Type B pancreatic cell (in vitro differentiated cells): ENCODE data around the gene SCAND1. TPM values are rescaled to one million over a fixed set of nuclear protein-coding genes. Genes with fewer than 3 reads are reported as not detected.

Experiments
- DNase-seq: peaks from one replicate; pipeline ENCODE4 v3.0.0; 2021; ENCODE audit warnings: mixed read lengths; ENCODE audit not compliant: unreplicated experiment; ENCODE audit errors: extremely low spot score
- H3K27ac Mint-ChIP-seq: 2 replicates; pipeline ENCODE4 v1.8.0; 2021; ENCODE audit warnings: mild to moderate bottlenecking, mixed read lengths
- H3K27me3 Mint-ChIP-seq: 2 replicates; pipeline ENCODE4 v1.8.0; 2021; ENCODE audit warnings: mixed read lengths
- H3K36me3 Mint-ChIP-seq: 2 replicates; pipeline ENCODE4 v1.8.0; 2021; ENCODE audit warnings: mixed read lengths
- H3K4me1 Mint-ChIP-seq: one replicate; pipeline ENCODE4 v1.8.0; 2021; ENCODE audit warnings: mixed read lengths; ENCODE audit not compliant: unreplicated experiment
- H3K4me3 Mint-ChIP-seq: 2 replicates; pipeline ENCODE4 v1.8.0; 2021; ENCODE audit warnings: mild to moderate bottlenecking, mixed read lengths
- H3K9me3 Mint-ChIP-seq: 2 replicates; pipeline ENCODE4 v1.8.0; 2021; ENCODE audit warnings: mixed read lengths
- total RNA-seq: library from RNA; stranded (reverse); gene quantifications from 2 replicates; pipeline ENCODE4 v1.2.1, GENCODE V29; 2021; ENCODE audit warnings: low replicate concordance
- TF ChIP-seq, protein P1 (sequence below): fragments of 200-600 bp; sonication (generic); conservative IDR thresholded peaks from 2 replicates; pipeline ENCODE4 v1.5.0; 2021; ENCODE audit warnings: antibody characterized with exemption, mild to moderate bottlenecking

Gene SCAND1
- total RNA-seq, 1 donor from 2014 or later, result 71.6 TPM

DNA sequence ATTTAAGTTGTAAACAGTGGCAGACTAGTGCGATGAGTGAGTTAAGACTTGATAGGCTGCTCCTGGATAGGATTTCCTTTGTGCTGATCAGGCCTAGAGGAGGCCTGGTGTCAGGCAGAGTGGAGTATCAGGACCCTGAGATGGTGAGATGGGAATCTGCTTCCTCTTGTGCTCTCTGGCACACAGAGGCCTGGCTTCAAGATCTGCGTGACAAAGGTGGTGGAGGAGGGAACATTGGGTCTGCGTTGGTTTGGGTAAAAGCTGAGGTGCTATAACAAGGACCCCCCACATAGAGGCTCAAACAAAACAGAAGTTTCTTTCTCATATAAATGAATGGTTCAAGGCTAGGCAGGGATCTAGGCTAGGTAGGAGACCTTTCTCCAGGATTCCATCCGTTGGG, 20.3 kb downstream of the SCAND1 start:
- H3K4me3 Mint-ChIP-seq, result no peak overlapping the region
- TF ChIP-seq, protein P1, sequence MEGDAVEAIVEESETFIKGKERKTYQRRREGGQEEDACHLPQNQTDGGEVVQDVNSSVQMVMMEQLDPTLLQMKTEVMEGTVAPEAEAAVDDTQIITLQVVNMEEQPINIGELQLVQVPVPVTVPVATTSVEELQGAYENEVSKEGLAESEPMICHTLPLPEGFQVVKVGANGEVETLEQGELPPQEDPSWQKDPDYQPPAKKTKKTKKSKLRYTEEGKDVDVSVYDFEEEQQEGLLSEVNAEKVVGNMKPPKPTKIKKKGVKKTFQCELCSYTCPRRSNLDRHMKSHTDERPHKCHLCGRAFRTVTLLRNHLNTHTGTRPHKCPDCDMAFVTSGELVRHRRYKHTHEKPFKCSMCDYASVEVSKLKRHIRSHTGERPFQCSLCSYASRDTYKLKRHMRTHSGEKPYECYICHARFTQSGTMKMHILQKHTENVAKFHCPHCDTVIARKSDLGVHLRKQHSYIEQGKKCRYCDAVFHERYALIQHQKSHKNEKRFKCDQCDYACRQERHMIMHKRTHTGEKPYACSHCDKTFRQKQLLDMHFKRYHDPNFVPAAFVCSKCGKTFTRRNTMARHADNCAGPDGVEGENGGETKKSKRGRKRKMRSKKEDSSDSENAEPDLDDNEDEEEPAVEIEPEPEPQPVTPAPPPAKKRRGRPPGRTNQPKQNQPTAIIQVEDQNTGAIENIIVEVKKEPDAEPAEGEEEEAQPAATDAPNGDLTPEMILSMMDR, result no peak
- no peak overlapping the region for H3K27ac Mint-ChIP-seq
- H3K9me3 Mint-ChIP-seq, result no peaks in the 10 kb centered on the region
- H3K36me3 Mint-ChIP-seq, result peaks cover 30% of the 10 kb centered on the region
- DNase-seq, result no peak
- no peaks in the 10 kb centered on the region for H3K4me1 Mint-ChIP-seq
- no peaks in the 10 kb centered on the region for H3K27me3 Mint-ChIP-seq

GRCh38 chr20:35929301-35929700, 25.0 kb downstream of the SCAND1 start:
- no peaks in the 10 kb centered on the region for H3K9me3 Mint-ChIP-seq
- H3K4me1 Mint-ChIP-seq, result no peaks in the 10 kb centered on the region
- H3K36me3 Mint-ChIP-seq, result peaks cover 39% of the 10 kb centered on the region
- H3K4me3 Mint-ChIP-seq, result no peak overlapping the region
- TF ChIP-seq, protein P1, result no peak
- H3K27me3 Mint-ChIP-seq, result no peaks in the 10 kb centered on the region
- DNase-seq, result no peak
- H3K27ac Mint-ChIP-seq, result no peak overlapping the region

- Mint-ChIP-seq H3K9me3 (no peaks in the 10 kb centered on the region), H3K4me1 (no peaks in the 10 kb centered on the region), H3K27ac (no peak overlapping the region), H3K4me3 (no peak overlapping the region), H3K36me3 (peaks cover 12% of the 10 kb centered on the region), H3K27me3 (no peaks in the 10 kb centered on the region)
- DNase-seq, result no peak
- TF ChIP-seq, protein P1, result no peak
Measured at GRCh38 chr20:35920523-35920922, 33.8 kb downstream of the SCAND1 start.

GRCh38 chr20:35918021-35918420, 36.3 kb downstream of the SCAND1 start:
- TF ChIP-seq, protein P1, result no peak
- no peaks in the 10 kb centered on the region for H3K9me3 Mint-ChIP-seq
- no peak overlapping the region for H3K4me3 Mint-ChIP-seq
- H3K36me3 Mint-ChIP-seq, result peaks cover 13% of the 10 kb centered on the region
- no peak for DNase-seq
- H3K4me1 Mint-ChIP-seq, result no peaks in the 10 kb centered on the region
- H3K27me3 Mint-ChIP-seq, result no peaks in the 10 kb centered on the region
- no peak overlapping the region for H3K27ac Mint-ChIP-seq

DNA sequence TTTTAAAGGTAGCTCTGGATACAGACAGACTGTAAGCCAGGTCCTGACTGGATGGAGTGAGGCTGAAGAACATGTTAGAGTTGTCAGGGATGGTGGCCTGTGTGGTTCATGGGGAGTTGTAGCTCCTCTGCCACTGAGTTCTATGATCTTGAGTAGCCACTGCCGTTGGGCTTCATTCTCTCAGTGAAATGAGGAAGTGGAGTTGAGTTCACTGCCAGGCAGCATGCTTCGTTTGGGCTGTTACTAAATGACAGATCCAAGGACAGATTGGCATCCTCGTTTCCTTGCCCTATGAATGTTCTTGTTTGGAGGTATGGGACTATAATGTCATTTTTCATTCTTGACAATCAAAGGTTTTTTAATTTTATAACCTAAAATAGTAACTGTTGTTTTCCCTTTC, 37.2 kb downstream of the SCAND1 start:
- no peak overlapping the region for H3K4me3 Mint-ChIP-seq
- DNase-seq, result no peak
- peaks cover 15% of the 10 kb centered on the region for H3K36me3 Mint-ChIP-seq
- TF ChIP-seq, protein P1, result no peak
- no peak overlapping the region for H3K27ac Mint-ChIP-seq
- H3K9me3 Mint-ChIP-seq, result no peaks in the 10 kb centered on the region
- H3K27me3 Mint-ChIP-seq, result no peaks in the 10 kb centered on the region
- H3K4me1 Mint-ChIP-seq, result no peaks in the 10 kb centered on the region

DNA sequence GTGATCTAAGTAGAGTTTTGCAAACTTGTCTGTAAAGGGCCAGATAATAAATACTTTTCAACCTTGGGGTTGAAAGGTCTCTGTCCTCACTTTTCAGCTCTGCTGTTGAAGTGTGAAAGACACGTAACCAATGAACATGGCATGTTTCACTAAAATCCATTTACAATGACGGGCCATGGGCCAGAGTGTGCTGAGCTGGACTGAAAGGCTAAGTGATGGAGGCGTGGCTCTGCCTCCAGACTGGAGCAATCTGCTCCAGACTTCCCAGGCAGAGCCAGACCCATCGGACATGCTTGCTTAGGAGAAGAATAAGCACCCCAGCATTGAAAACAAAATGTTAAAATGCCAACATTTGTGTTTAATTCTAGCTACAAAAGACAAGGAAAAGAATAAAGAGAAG, 41.4 kb downstream of the SCAND1 start:
- TF ChIP-seq, protein P1, result no peak
- peaks cover 25% of the 10 kb centered on the region for H3K36me3 Mint-ChIP-seq
- H3K27ac Mint-ChIP-seq, result no peak overlapping the region

More for the DNA sequence above, 41.4 kb downstream of the SCAND1 start:
- H3K4me1 Mint-ChIP-seq, result no peaks in the 10 kb centered on the region
- H3K9me3 Mint-ChIP-seq, result no peaks in the 10 kb centered on the region
- no peak overlapping the region for H3K4me3 Mint-ChIP-seq
- DNase-seq, result no peak
- H3K27me3 Mint-ChIP-seq, result no peaks in the 10 kb centered on the region
